ENCODE measurements around the gene GAS7.

GAS7 gene

DNA sequence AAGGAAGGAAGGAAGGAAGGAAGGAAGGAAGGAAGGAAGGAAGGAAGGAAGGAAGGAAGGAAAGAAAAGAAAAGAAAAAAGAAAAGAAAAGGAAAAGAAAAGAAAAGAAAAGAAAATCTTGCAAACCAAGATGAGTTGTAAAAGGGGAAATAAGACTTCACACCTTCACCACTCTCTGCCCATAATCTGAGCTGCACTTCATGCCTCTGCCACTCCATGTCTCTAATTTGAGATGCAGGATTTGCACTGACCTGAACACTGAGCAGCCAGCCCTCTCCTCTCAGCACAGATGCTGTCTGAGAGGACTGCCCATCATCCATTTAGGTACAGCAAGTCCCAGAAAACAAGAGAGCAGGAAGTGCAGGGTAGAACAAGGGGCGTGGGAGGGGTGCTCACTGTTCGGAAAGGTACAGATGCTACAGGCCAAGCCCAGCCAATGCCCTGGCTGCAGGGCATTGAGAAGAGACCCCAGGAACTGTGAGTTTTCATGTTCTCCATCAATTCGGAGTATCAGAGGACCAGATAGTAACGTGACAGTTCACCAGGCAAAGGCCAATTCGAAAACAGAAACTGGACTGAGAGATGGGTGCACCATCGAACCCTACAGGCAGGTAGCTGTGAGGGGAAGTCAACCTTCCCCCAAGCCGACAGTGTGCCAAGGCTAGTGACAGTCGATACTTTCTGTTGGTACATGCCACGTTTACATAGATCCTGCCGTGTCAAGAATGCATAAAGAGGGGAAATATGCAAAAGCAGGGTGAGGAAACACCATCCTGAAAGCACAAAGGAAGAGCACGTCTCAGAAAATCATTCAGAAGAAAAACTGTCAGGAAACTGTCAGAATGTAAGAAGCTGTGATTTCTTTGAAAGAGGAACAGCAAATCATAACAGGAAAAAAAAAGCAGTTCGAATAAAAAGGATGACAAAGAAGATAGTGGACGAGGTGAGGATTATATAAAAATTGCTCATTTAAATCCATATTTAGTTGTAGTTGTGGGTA is 151.3 kb downstream of the GAS7 start:
- intact Hi-C loops (cut with DNase I) = loop anchor here (10.0 kb wide), 1 partner anchor 122 kb away; no protein-coding TSS in a partner anchor
- no peak for DNase-seq

DNA sequence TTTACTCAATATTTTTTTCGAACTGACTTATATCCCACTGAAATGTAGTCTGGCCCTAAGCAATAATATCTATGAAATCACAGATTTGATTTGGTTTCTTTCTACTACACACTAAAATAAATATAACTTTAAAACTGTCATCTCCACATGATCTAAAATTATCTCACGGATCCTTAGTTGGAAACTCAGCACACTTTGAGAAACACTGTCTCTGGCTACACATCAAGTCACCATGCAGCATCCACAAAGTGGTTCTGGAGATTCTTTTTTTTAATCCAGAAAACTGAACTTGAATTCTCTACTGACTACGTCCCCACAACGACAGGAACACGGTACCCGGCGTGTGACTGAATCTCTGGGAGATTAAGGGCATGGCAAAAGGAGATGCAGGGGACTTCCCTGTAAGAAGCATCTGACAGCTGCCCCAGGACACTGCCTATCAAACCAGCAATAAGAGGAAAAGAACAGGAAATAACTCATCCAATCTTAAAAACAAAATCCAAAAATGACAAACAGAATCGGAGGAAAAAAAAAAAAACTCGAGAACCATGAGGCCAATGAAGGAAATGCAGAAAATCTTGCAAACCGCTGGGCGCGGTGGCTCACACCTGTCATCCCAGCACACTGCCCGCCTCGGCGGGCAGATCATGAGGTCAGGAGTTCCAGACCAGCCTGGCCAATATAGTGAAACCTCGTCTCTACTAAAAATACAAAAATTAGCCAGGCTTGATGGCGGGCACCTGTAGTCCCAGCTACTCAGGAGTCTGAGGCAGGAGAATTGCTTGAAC is 152.3 kb downstream of the GAS7 start:
- DNase-seq = no peak
- intact Hi-C loops (cut with DNase I) = loop anchor here (10.0 kb wide), 1 partner anchor 121 kb away; no protein-coding TSS in a partner anchor

DNA sequence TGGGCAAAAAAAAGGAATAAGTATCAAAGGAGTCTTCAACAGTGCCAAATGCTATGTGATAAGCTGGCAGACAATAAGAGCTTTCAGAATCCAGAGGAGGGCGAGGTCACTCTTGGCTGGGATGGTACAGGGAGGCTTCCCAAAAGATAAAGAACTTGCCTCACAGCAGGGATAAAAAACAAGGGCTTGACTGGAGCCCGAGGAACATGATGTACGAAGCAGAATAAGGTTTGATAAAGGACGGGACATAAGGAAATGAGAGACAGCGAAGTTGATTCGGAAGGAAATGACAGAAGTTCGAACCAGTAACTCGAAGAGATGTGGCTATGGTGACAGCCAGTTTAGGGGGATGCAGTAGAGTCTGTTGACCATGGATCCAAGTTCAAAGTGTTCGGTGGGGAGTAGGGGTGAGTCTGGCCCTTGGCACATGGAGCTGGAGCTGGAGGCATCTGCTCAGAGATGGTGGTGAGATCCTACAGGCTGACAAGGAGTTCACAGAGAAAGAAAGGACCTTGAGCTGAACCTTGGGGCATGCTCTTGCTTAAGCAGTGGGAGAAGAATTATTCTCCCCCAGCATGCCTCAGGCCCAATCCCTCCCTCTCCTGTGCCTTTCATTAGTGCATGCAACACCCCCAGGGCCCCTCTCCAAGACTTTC is 155.7 kb downstream of the GAS7 start:
- intact Hi-C loops (cut with DNase I) = loop anchor here (10.0 kb wide), 1 partner anchor 118 kb away; no protein-coding TSS in a partner anchor
- DNase-seq = no peak

DNA sequence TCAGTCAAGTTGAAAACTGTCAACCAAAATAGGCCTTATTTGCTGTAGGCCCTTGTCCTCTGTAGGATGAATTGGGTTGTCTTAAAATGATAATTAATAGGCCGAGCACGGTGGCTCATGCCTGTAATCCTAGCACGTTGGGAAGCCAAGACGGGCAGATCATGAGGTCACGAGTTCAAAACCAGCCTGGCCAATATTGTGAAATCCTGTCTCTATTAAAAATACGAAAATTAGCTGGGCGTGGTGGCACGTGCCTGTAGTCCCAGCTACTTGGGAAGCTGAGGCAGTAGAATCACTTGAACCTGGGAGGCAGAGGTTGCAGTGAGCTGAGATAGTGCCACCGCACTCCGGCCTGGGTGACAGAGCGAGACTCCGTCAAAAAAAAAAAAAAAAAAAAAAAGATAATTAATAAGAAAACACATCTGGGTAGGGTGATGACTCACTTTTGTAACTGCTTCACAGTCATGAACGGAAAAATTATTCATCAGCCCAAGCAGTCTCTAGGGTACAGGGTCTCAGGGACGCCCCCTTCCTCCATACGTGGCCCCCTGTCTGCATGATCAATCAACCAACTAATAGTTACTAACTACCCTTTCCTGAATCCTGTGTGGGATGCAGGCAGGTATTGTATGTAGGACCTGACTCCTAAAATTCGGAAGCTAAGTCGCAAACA is 156.4 kb downstream of the GAS7 start:
- DNase-seq = no peak
- intact Hi-C loops (cut with DNase I) = loop anchor here (10.0 kb wide), 1 partner anchor 117 kb away; no protein-coding TSS in a partner anchor

DNA sequence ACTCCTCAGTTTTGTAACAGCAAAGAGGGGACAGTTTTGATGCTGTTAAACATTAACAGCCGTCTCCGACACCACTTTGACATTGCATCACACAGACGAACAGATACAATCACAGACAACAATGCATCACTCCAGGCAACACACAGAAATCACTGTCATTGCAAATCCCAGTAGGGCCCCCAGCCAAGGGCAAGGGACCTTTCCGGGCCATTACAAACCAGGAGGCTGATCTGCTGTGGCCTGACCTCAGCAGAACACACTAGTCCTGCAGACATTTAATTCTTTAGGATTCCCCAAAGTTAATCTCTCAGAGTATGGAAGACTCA is 157.2 kb downstream of the GAS7 start:
- intact Hi-C loops (cut with DNase I) = loop anchor here (10.0 kb wide), 1 partner anchor 116 kb away; no protein-coding TSS in a partner anchor
- DNase-seq = no peak

DNA sequence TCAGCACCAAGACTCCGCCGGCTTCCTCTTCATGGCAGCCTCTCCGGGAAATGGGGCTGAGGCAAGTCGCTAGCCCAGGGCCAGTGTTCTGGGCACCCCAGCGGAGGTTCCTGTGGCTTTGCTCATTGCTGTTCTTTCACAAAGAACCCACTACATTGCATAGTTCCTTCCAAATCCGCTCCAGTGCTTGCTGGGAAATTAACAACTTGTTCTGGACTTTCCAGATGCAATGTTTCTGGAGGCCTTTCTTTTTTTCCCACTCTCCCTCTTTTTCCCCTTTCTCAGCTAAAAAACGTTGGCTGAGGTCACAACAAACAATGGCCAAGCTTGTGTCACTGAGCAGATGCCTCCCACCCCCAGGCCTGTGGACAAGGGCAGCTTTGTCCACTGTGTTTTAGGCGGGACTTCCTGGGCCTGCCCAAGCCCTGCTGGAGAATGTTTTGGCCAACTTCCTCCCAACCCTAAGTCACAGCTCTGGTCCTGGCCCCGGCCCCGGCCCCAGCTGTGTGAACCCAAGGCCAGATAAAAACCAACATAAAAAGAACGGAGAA is 161.8 kb downstream of the GAS7 start:
- intact Hi-C loops (cut with DNase I) = loop anchor here (5.0 to 10.0 kb wide), 2 partner anchors 91 to 188 kb away; no protein-coding TSS in a partner anchor
- DNase-seq = peak; percentile 69 to 97 (median 92)

DNA sequence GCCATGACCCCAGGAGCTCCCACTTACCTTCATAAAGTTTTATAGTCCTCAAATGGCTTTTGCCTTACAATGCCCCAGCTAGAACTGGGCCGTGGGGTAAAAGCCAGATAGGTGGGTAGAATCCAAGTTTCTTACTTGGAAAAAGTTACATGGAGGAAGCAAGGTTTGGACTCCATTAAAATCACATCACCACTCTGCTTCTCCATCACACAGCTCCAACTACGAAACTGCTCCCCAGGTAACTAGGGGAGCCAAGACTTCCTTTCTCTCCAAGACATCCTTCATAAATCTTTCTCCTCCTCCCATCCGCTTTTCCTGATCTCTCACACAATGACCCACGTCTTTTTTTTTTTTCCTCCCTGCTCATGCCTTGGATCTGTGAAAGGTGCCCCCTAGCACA is 162.5 kb downstream of the GAS7 start:
- DNase-seq = no peak
- intact Hi-C loops (cut with DNase I) = loop anchor here (5.0 to 10.0 kb wide), 2 partner anchors 91 to 189 kb away; no protein-coding TSS in a partner anchor

DNA sequence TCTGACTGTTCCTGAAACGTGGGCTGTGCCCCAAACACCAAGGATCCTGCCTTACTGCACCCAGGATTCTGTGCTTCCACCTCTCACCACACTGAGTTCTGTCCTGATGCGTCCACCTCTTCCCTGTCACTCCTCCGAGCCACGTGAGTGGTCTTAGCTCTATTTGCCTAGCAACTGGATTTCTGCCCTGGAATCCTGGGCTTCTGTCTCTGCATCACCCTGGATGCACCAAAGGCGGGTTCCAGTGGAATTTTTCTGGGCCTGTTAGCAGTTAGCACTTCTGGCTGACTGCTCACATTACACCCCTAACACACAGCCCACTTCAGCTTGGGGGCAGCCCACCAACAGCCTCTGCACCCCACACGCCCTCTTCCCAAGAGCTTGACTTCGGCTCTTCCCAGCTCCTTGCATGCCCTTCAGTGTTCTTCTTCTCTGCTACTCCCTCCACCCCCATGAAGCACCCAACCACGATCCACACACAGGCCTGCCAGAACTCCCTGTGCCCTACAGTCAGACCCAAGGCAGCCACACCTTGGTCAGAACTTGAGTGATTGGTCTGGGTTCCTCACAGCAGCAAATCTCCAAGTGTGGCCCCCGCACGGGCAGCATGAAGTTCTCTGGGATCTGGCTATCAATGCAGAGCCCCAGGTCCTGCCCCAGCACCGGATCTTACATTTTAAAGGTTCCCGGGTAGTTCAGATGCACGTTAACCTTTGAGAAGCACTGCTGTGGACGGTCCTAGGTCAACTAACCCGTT is 163.5 kb downstream of the GAS7 start:
- intact Hi-C loops (cut with DNase I) = loop anchor here (5.0 to 10.0 kb wide), 2 partner anchors 92 to 190 kb away; no protein-coding TSS in a partner anchor
- DNase-seq = peak in 1 of 42 donors; percentile 57

DNA sequence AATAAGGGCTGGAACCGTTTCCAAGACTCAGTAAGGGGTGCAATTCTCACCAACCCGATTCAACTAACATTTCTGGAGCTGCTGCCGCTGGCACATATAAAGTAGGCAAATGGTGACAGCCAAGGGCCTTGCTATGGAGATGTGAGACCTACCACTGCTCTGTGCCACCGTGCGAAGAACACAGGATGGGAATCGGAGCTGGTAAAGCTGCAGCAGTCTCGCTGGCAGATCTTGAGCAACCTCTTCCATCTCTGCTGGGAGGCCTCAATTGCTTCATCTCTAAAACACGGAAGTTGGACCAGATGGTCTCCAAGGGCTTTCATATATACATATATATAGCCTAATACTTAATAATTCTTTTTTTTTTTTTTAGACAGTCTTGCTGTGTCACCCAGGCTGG is 164.4 kb downstream of the GAS7 start:
- peak in 1 of 42 donors; percentile 67 for DNase-seq
- intact Hi-C loops (cut with DNase I) = loop anchor here (10.0 kb wide), 1 partner anchor 191 kb away; no protein-coding TSS in a partner anchor

DNA sequence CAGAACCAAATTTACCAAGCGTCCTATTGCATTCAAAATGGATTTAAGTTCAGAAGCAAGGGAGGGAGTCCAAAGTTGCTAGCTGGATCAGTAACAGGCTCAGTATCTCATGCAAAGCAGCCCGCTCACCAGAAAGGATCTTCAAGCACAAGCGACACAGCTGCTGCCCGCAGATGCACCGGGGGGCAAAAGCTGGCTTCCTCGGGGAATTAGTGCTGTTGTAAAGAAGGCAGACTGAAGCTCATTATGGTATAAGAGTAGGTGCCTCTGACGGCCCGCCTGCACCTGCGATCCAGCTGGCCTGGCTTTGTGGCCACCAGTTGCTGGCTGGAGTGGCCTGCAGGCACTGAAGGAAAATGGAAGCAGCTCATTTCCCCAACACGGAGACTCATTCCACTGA is 165.0 kb downstream of the GAS7 start:
- intact Hi-C loops (cut with DNase I) = loop anchor here (10.0 kb wide), 1 partner anchor 191 kb away; no protein-coding TSS in a partner anchor
- DNase-seq = peak in 27 of 42 donors; percentile 33 to 78 (median 54)

DNA sequence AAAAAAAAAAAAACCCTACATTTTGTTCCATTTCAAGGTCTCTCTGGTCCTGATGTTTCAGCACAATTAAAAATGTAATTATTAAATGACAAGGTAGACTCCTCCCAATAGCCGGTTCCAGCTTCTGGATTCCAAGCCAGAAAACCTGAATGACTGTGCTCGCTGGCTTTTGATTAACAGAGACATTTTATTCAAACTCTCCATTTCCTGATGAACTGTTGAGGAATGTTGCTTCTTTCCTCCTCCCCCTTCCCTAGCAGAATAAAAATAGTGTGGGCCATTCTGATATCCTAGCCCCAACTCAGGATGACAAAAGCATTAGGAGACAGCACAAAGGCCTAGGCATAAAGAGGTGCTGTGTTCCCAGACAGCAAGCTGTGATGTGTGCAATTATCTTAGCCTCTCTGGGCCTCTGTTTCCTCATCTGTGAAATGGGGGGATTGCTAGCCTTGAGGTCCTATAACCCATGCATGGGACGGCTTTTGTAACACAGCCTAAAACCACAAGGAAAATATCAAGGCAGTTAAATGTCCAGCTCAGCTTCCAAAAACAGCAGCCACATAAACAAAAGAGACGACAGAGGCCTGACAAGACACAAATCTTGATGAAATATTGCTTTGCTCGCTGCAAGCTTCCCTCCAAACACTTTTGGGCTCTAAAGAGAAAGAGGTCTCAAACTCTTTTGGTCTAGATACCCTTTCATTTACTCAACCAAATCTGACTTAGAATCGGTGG is 166.1 kb downstream of the GAS7 start:
- intact Hi-C loops (cut with DNase I) = loop anchor here (10.0 kb wide), 1 partner anchor 193 kb away; no protein-coding TSS in a partner anchor

DNA sequence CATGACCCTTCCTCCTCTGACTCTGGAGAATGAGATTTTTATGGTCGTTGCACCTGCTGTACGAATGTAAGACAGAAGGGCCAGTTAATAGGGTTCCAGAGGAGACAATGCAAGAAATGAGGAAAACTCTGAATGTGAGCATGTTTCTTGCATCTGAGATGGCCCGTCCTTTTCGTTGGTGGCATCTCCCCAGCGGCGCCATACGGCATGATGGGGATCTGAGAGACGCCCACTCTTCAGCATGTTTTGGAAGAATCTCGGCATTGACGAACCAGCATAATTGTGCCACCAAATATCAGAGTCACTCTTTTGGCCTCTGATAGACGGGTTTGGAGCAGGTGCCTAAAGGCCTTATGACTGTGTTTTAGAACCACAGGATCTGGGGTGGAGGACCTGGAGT is 166.8 kb downstream of the GAS7 start:
- DNase-seq = peak in 1 of 42 donors; percentile 46
- intact Hi-C loops (cut with DNase I) = loop anchor here (10.0 kb wide), 1 partner anchor 193 kb away; no protein-coding TSS in a partner anchor

More for the DNA sequence above, 166.1 kb downstream of the GAS7 start:
- no peak for DNase-seq

DNA sequence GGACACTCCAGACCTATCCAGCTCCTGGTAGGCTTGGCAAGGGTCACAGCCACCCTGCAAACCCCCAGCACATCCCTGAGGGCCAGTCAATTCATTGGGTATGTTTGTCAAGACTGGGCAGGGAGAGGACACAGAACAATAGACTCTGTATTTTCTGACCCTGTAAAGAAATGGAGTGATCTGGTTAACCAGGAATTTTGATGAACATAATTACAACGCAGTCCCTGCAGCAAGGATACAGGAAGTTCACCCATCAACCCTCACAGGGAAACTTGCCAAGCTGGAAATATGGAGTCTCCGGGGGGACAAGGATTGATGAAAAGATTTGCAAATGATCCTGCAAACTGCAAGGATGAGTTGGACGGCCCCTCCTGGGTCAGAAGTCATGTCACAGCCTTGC is 167.3 kb downstream of the GAS7 start:
- no peak for DNase-seq
- intact Hi-C loops (cut with DNase I) = loop anchor here (10.0 kb wide), 1 partner anchor 194 kb away; no protein-coding TSS in a partner anchor

DNA sequence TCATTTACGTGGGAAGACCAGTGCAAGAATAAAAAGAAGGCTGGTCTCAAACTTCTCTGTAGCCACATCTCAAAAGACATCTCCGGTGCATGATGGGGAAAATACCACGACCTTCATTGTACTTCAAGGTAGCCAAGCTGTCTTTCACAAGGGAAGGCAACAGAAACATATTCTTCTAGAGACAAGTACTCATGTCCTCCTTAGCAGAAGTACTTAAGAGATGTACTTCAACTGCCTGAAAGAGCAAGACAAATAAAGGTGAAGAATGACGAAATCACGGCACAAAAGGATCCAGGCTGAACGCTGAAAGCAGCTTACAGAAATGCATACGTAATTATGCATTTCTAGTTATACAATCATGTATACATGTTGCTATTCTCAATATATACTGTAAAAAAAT is 169.3 kb downstream of the GAS7 start:
- intact Hi-C loops (cut with DNase I) = no loop called here

DNA sequence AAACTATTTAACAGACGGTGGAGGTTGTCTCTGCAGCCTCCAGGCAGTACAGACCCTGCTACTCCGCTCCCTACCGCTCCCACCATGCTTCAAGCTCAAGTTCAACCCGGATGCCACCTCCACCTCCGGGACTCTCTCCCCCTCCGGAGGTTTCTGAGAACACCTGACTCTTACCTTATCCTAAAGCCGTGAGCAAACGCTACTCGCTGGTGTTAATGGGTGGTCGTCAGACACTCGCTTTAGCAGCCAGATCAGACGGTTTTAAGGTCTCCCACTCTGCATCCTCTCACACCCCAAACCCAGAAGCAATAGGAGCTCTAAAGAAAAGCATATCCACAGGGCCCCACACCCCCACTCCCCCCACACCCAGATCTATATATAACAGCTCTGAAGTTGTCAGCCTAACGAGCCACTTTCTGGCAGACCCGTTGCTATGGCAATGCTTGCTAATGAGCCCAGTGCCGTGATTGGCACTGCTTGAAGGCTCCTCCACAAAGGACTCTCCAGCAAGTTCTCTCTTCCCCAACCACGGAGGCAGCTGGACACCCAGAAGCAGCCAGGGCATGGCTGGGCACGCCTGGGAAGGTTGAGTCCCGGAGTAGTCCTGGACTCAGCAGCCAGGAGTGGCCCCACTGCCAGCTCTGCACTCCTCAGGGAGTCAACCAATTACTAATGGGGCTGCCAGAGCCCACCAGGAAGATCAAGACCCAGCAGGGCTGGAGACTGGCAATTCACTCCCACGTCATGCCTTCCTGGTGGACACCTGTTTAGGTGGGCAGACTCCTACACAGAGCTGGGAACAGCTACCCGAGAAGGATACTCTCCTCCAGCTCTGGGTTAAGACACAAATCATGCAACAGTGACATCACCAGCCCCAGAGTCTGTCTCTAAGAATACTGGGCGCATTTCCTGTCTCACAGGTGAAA is 172.2 kb downstream of the GAS7 start:
- peak; percentile 54 to 96 (median 80) for DNase-seq
- intact Hi-C loops (cut with DNase I) = no loop called here

More for the DNA sequence above, 169.3 kb downstream of the GAS7 start:
- DNase-seq = no peak

Measured in head of caudate nucleus (tissue), 42 donors.